Ammon's horn (tissue), 1 donor: ENCODE results near the gene ADAMTS2.

Experiments
- DNase-seq: peaks from one replicate; pipeline ENCODE4 v3.0.0-alpha.2; 2016; ENCODE audit warnings: low spot score

ADAMTS2 gene

GRCh38 chr5:179311091-179311470 lies 34.2 kb downstream of the ADAMTS2 start:
- no peak for DNase-seq

GRCh38 chr5:179310439-179311090 lies 34.7 kb downstream of the ADAMTS2 start:
- DNase-seq: no peak

- DNase-seq: no peak
These were observed 35.4 kb downstream of the ADAMTS2 start for GRCh38 chr5:179309751-179310320.

- DNase-seq: no peak
These were observed 35.9 kb downstream of the ADAMTS2 start for GRCh38 chr5:179309383-179309670.

- DNase-seq: no peak
These were observed 36.5 kb downstream of the ADAMTS2 start for GRCh38 chr5:179308563-179309382.

GRCh38 chr5:179307931-179308471 lies 37.3 kb downstream of the ADAMTS2 start:
- DNase-seq: no peak

- DNase-seq: no peak
These were observed 38.1 kb downstream of the ADAMTS2 start for GRCh38 chr5:179307013-179307800.

- no peak for DNase-seq
These were observed 38.9 kb downstream of the ADAMTS2 start for GRCh38 chr5:179306191-179307012.

- no peak for DNase-seq
These were observed 40.4 kb downstream of the ADAMTS2 start for GRCh38 chr5:179304871-179305270.

GRCh38 chr5:179304466-179304865 lies 40.8 kb downstream of the ADAMTS2 start:
- DNase-seq: no peak

GRCh38 chr5:179303451-179304200 lies 41.6 kb downstream of the ADAMTS2 start:
- DNase-seq: no peak

GRCh38 chr5:179302499-179303185 lies 42.6 kb downstream of the ADAMTS2 start:
- no peak for DNase-seq

- DNase-seq: no peak
These were observed 43.5 kb downstream of the ADAMTS2 start for GRCh38 chr5:179301796-179302195.

GRCh38 chr5:179301376-179301775 lies 43.9 kb downstream of the ADAMTS2 start:
- DNase-seq: no peak

GRCh38 chr5:179300581-179301180 lies 44.6 kb downstream of the ADAMTS2 start:
- DNase-seq: no peak

GRCh38 chr5:179298181-179298993 lies 46.9 kb downstream of the ADAMTS2 start:
- no peak for DNase-seq

- DNase-seq: no peak
These were observed 47.6 kb downstream of the ADAMTS2 start for GRCh38 chr5:179297486-179298180.

- no peak for DNase-seq
These were observed 48.2 kb downstream of the ADAMTS2 start for GRCh38 chr5:179297026-179297425.
